Stimulated activated CD8-positive, alpha-beta memory T cell treated with anti-CD3 and anti-CD28 coated beads, Interleukin-4, amount 100 ng/mL, for 1 hour (primary cell): ENCODE results near the gene PDCD4.

ENCODE experiments used
- DNase-seq, 2 donors: peaks; one replicate each; pipeline ENCODE4 v3.0.0-alpha.2; 2020; ENCODE audit warnings: low read depth in 2 of 2, low spot score in 1 of 2

Gene PDCD4

GRCh38 chr10:110842326-110842904 is 29.3 kb upstream of the PDCD4 start:
- DNase-seq = no peak

GRCh38 chr10:110843031-110843430 is 28.7 kb upstream of the PDCD4 start:
- no peak for DNase-seq

- no peak for DNase-seq
Measured at GRCh38 chr10:110843796-110844616, 27.7 kb upstream of the PDCD4 start.

- no peak for DNase-seq
Measured at GRCh38 chr10:110844617-110844881, 27.2 kb upstream of the PDCD4 start.

GRCh38 chr10:110845192-110845755 is 26.5 kb upstream of the PDCD4 start:
- DNase-seq = no peak

- no peak for DNase-seq
Measured at GRCh38 chr10:110845756-110846620, 25.7 kb upstream of the PDCD4 start.

- DNase-seq = no peak
Measured at GRCh38 chr10:110847374-110847773, 24.4 kb upstream of the PDCD4 start.

- no peak for DNase-seq
Measured at GRCh38 chr10:110848106-110848505, 23.6 kb upstream of the PDCD4 start.

GRCh38 chr10:110850099-110850498 is 21.6 kb upstream of the PDCD4 start:
- no peak for DNase-seq

GRCh38 chr10:110851020-110851612 is 20.6 kb upstream of the PDCD4 start:
- no peak for DNase-seq

- DNase-seq = no peak
Measured at GRCh38 chr10:110852255-110852896, 19.4 kb upstream of the PDCD4 start.

GRCh38 chr10:110852947-110853346 is 18.8 kb upstream of the PDCD4 start:
- no peak for DNase-seq

- DNase-seq = no peak
Measured at GRCh38 chr10:110853921-110854605, 17.7 kb upstream of the PDCD4 start.

- no peak for DNase-seq
Measured at GRCh38 chr10:110857265-110858171, 14.2 kb upstream of the PDCD4 start.

GRCh38 chr10:110858297-110858934 is 13.3 kb upstream of the PDCD4 start:
- DNase-seq = no peak

- no peak for DNase-seq
Measured at GRCh38 chr10:110859206-110859972, 12.3 kb upstream of the PDCD4 start.

GRCh38 chr10:110859973-110860376 is 11.8 kb upstream of the PDCD4 start:
- DNase-seq = no peak
